Stimulated activated CD4-positive, alpha-beta T cell treated with anti-CD3 and anti-CD28 coated beads, Interleukin-12 subunit alpha, Interleukin-12 subunit beta, amount 100 ng/mL, for 48 hours (primary cell): Measurements from ENCODE around the gene PDS5A.
"Not testable (repeated sequence)": the region's sequence is repeated elsewhere in the genome, so short reads cannot be mapped to it uniquely, and the experiment has no call there.

ENCODE experiments used
- DNase-seq, 3 donors: peaks; one replicate each; pipeline ENCODE4 v3.0.0-alpha.2; 2020; ENCODE audit warnings: low read depth in 2 of 3, low spot score in 1 of 3

The PDS5A gene

DNA sequence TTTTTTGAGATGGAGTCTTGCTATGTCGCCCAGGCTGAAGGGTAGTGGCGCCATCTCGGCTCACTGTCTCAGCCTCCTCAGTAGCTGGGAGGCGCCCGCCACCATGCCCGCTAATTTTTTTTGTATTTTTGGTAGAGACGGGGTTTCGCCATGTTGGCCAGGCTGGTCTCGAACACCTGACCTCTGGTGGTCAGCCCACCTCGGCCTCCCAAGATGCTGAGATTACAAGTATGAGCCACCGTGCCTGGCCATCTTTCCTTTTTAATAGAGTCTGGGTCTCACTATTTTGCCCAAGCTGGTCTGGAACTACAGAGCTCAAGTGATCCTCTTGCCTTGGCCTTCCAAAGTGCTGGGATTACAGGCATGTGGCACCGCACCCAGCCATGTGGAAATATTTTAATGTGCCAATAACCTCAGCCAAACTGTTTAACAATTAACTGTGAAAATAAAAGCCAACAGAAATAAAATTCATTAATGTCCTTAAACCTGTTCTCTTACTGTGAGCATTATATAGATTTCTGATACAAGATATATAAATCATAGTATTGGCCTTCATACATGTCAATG, 16.3 kb downstream of the PDS5A start:
- no peak for DNase-seq

DNA sequence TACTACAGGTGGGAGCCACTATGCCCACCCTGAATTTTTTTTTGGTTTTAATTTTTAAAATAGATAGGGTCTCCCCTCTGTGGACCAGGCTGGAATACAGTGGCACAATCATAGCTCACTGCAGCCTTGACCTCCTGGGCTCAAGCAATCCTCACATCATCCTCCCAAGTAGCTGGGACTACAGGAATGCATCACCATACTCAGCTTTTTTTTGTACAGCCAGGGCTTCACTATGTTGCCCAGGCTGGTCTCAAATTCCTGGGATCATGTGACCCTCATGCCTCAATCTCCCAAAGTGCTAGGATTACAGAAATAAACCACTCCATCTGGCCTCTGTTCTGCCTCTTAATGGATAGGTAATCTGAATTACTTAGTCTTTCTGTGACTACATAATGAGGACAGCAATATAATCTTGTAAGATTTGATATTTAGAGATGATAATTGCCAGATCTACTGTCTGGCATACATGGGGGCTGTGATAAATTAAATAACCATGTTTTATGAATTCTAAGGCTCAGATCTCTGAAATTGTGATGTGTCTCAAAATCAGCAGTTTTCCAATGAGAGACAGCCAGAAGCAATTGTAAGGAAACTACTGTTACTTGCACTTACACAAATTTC, 26.7 kb downstream of the PDS5A start:
- DNase-seq: no peak

DNA sequence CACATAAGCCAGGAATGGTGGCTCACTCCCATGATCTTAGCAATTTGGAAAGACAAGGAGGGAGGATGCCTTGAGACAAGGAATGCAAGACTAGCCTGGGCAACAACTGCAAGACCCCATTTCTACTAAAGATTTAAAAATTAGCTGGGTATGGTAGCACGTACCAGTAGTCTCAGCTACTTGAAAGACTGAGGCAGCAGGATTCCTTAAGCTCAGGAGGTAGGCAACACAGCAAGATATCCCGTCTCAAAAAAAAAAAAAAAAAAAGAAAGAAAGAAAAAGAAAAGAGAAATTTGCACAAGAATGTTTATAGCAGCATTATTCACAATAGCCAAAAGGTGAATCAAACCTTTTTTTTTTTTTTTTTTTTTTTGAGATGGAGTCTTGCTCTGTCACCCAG, 29.7 kb downstream of the PDS5A start:
- DNase-seq: no peak

DNA sequence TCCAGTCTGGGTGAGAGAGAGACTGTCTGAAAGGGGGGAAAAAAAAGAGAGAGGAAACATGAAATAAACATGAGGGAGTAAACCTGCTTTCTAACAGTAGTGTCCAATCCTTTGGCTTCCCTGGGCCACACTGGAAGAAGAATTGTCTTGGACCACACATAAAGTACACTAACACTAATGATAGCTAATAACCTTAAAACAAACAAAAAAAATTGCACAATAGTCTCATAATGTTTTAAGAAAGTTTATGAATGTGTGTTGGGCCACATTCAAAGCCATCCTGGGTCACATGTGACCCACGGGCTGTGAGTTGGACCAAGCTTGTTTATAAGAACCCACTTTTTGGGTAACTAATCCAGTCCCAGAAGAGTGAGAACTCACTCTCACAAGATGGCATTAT, 30.3 kb downstream of the PDS5A start:
- no peak for DNase-seq

- not testable (repeated sequence) for DNase-seq
Measured at GRCh38 chr4:39944245-39944644, 33.5 kb downstream of the PDS5A start.

DNA sequence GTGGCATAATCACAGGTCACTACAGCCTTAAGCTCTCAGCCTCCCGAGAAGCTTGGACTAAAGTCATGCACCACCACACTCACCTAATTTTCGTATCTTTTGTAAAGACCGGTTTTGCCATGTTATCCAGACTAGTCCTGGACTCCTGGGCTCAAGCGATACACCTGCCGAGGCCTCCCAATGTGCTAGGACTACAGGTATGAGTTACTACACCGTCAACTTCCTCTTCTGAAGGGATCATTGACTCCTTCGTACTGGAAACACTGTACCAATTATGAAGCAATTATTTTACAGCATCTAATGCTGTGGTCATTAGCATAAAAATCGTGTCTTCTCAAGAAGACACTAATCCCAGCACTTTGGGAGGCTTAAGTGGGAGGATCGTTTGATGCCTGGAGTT, 35.2 kb downstream of the PDS5A start:
- no peak for DNase-seq

GRCh38 chr4:39941682-39942217, 36.0 kb downstream of the PDS5A start:
- no peak for DNase-seq

- no peak for DNase-seq
Measured at GRCh38 chr4:39937683-39938268, 39.9 kb downstream of the PDS5A start.

DNA sequence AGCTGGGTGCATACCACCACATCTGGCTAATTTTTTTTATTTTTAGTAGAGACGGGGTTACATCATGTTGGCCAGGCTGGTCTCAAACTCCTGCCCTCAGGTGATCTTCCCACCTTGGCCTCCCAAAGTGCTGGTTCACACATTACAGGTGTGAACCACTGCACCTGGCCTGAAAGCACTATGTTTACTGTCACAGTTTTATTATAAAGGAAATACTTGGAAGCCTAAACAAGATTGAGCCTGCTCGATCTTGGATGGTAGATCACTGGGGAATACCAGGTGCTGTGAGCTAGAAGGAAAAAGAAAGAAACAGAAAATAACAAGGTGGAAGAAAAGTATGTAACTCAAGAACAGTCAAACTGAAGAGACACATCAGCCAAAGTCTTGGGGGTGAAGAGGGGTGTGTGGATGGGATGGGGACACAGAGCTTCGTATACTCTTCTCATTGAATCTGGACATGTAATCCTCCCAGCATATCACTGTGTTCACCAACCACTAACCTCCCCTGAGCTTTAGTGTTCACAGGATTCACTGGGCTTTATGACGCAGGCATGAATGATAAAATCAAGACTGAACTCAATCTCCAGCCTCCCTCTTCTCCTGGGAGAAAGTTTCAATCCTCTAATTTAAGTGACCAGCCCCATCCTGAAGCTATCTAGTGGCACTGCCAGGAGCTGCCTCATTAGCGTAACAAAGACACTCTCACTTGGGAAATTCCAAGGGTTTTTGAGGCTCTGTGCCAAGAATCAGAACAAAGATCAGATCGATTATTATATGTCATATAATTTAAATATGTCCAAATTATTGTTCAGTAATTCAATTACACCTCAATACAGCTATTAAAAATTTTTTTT, 40.9 kb downstream of the PDS5A start:
- DNase-seq: no peak

DNA sequence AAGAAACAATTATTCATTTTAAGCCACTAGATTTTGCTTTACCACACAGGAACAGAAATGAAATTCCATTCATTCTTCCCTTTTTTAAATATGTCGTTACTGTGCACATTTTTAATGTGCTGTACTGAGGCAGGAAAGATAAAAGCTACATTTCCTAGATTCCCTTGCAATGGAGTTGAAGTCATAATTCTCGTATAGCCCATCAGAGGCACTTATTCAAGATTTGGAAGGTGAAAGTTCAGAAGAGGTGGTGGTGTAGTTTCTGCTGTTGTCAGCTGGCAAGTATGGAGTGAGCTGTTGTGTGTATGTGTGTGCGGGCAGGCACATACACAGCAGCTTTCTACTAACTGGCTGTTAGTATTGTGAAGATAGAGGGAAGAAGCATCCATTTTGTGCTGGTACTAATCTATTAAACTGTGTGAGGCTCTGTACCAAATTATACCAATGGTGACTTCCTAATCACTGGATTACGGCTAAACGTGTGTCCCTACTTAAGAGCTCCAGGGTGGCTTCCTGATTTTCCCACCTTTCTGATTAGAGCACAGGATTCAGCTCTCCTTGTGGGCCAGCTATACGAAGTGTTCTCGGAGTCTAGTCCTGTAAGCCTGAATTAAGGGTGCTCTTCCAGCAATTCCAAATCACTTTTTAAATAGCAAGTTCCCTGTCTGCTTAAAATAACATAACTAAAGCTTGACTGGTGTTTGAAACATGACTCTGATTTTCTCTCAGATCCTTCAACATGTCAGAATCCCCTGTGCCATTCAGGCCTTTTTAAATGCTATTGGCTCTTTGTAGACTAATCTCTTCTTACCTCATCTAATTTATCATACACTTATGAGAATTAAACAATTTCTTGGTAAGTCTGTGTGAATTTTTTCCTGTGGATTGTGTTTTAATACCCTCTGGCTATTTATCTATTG, 43.8 kb downstream of the PDS5A start:
- DNase-seq: no peak

DNA sequence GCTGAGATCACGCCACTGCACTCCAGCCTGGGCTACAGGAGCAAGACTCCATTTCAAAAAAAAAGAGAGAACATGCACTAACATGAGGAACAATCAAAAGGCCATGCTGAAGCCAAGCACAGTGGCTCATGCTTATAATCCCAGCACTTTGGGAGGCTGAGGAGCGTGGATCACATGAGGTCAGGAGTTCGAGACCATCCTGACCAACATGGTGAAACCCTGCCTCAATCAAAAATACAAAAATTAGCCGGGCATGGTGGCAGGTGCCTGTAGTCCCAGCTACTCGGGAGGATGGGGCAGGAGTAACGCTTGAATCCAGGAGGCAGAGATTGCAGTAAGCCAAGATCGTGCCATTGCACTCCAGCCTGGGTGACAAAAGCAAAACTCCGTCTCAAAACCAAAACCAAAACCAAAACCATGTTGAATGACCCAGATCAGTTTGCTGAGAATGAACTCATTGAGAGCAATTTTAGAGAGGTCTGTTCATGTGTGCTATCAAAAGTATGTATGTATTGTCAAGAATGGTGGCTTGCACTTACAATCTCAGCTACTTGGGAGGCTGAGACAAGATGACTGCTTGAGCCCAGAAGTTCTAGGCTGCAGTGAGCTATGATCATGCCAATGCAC, 44.8 kb downstream of the PDS5A start:
- DNase-seq: no peak

DNA sequence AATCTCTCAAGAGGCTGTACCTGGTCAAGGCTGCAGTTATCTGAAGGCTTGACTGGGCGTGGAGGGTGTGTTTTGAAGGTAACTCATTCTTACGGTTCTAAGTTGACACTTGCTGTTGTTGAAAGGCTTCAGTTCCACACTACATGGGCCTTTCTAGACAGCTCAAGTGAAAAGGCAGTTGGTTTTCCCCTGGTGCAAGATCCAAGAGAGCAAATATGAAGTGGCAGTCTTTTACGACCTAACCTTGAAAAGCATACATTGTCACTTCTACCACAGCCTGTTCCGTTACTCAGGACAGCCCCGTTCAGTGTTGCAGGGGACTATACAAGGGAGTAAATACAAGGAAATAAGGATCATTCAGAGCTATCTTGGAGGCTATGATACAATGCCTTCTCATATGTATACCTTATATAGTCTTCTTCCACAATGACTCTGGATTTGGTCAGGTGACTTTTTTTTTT, 46.2 kb downstream of the PDS5A start:
- no peak for DNase-seq

DNA sequence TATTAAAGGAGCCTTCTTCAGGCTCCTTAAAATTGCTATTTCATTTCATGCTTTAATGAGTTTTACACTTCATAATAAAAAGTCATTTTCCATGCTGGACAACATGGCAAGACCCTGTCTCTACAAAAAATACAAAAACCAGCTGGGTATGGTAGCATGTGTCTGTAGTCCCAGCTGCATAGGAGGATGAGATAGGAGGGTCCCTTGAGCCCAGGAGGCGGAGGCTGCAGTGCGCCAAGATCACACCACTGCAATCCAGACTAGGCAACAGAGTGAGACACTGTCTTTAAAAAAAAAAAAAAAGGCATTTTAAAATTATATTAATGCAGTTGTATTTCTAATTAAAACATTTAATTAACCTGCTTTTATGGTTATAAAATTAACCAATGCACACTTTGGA, 49.2 kb downstream of the PDS5A start:
- DNase-seq: no peak

DNA sequence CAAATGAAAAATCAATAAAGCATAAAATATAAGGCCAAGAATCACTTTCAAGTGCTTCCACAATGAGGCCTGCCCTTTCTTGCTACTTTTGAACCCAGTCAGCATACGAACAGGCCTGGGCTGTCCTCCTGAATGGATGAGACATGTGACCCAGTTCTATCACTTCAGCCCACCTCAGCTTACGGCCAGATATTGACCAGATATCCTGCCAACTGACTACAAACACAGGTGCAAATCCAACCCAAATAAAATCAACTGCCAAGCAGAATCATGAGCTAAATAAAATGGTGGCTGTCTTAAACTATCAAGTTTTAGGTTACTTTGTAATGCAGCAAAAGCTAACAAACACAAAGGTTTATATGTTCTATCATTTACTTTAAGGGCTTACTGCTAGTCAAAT, 53.7 kb downstream of the PDS5A start:
- DNase-seq: no peak

- no peak for DNase-seq
Measured at GRCh38 chr4:39922399-39922798, 55.3 kb downstream of the PDS5A start.

DNA sequence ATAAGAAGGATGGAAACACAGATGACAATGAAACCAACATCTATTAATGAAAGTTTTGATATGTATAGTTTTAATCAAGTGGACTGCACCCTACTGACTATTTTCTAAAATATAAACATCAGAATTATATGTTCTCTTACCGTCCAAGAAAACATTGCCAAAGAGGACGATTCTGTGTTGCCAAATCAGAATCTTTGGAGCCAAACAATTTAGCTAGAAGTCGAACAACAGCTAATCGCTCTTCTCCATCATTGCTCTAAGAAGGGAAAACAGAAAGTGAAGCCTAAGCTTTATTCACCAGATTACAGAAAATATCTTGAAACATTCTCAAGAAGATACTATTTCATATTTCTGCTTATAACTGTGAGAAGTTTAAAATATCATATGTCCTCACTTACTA, 64.2 kb downstream of the PDS5A start:
- DNase-seq: no peak

DNA sequence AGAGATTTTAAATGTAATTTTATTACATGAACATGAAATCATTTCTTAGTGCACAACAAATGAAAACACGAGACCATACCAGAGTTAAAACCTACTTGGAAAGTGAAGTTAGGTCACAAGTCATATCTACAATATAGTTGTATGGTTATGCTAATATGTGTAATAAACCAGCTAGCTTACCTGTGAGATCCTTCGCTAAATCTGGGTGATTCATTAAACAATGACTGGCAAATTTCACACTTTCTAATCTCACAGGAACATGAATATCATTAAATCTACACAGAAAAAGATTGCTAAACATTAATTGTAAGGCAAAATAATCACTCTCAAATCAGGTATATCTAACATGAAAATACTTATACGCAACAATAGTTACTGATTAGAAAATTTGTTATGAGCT, 67.6 kb downstream of the PDS5A start:
- no peak for DNase-seq

DNA sequence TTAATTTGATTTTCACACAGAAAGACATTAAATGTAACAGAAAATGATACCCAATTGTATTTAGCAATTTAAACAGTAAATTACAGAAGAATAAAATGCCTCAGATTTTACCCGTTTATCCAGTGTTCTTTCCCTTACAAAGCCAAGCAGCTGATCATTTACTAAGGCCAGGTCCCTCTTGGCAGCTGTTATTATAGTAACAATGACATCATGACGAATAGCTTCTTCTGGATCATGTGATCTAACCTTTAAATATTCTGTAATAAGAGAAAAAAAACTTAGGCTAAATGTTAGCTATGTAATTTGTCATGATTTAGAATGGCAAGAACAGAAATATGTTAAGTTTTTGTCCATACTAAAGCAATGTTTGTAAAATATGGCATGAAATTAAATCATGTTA, 69.4 kb downstream of the PDS5A start:
- no peak for DNase-seq

- no peak for DNase-seq
Measured at GRCh38 chr4:39905656-39906055, 72.1 kb downstream of the PDS5A start.

- DNase-seq: not testable (repeated sequence)
Measured at GRCh38 chr4:39905019-39905418, 72.7 kb downstream of the PDS5A start.
